HG03097 (cell line): Measurements from ENCODE around the gene CFC1.
"Not testable (repeated sequence)": the region's sequence is repeated elsewhere in the genome, so short reads cannot be mapped to it uniquely, and the experiment has no call there.

Experiments used
- ATAC-seq: cut with Tn5 transposase; IDR thresholded peaks from one replicate; pipeline ENCODE4 v1.9.1; 2021; ENCODE audit not compliant: unreplicated experiment, low FRiP score

The CFC1 gene

DNA sequence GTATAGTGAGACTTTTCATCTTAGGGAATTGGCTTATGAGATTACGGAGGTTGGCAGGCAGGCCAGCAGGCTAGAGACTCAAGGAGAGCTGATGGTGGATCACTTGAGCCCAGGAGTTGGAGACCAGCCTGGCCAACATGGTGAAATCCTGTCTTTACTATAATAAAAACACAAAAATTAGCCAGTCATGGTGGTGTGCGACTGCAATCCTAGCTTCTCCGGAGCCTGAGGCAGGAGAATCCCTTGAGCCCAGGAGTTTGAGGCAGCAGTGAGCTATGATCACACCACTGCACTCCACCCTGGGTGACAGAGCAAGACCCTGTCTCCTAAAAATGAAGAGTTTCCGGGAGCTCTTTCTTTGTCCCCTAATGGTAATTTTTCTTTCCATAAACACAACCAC lies 14.6 kb downstream of the CFC1 start:
- not testable (repeated sequence) for ATAC-seq

DNA sequence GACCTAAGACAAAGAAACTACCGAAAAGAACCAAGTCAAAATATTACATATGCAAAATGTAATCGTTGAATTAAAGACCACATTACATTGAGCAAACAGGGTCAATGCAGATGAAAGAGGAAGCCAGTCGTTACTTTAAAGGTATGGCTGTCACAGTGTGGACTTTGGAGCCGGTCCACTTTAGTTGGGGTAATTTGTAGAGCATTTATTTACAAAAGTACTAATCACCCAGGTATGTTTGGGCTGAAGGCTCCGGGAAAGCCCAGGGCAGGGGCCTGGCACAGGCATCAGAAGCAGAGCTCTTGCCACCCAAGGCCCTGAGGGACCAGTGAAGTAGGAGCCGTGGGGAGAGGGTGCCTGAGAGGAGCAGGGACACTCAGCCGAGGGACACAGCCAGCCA lies 15.8 kb downstream of the CFC1 start:
- not testable (repeated sequence) for ATAC-seq

DNA sequence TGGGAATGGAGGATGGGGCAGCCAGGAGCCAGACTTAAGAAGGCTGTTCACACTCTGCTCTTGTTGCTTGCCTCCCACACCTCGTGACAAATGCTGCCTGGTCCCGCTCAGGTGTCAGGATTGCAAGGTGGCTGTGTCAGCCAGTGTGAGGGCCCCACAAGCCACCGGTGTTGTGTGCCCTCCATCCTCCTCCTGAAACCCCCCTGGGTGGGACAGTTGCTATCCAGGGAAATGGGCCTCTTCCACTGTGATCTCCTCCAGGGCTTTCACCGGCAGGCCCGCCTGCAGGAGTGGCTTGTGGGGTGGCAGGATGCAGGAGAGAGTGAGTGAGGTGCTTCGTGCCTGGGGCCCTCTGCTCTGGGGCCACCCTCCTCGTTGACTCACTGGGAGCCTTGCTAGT lies 16.4 kb downstream of the CFC1 start:
- ATAC-seq = not testable (repeated sequence)

DNA sequence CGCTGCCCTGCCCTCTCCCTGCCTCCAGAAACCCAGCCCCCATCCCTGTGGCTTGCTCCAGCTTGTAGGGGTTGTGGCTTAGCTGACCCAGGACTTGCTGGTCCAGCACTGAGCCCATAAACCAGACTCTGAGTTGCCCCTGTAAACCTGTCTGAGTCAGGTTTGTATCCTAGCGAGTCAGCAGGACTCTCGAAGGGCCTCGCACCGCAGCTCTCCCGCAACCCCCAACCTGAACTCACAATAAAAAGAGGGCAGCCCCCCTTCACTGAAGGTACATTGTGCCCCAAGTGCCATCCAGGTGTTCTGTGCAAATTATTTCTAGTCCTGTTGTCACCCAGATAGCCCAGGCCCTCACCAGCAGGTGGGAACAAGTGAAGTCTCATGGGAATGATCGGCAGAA lies 17.9 kb downstream of the CFC1 start:
- ATAC-seq = not testable (repeated sequence)

DNA sequence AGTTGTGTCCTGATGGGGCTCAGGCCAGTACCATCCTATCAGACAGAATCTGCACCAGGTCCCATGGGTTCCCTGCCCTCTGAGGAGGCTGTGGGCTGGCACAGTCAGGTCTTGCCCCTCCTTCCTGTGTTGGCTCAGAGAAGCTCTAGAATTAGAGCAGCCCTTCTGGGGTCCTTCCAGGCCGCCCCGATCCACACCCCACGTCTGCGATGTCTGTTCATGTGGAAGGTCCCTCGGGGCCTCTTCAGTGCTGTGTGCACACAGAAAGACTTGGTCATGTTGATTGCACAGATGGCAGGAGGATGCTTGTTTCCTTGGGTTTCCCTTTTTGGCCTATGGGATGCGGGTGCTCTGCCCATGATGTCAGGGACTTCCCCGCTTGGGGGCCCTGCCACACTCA lies 20.3 kb downstream of the CFC1 start:
- not testable (repeated sequence) for ATAC-seq

DNA sequence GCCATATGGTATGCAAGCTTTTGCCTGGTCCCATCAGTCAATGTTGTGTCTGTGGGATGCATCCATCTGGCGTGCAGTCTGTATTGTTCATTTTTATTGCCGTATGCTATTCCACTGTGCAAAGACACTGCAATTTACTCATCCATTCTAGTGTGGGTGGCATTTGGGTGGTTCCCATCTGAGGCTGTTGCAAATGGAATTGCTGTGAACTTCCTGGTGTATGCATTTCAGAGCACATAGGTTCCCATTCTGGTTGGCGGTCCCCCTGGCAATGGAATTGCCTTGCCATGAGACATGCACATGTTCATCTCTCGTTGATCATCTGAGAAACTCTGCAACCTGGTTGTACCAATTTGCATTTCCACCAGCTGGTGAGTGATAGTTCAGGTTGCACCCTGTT lies 21.8 kb downstream of the CFC1 start:
- ATAC-seq = not testable (repeated sequence)

DNA sequence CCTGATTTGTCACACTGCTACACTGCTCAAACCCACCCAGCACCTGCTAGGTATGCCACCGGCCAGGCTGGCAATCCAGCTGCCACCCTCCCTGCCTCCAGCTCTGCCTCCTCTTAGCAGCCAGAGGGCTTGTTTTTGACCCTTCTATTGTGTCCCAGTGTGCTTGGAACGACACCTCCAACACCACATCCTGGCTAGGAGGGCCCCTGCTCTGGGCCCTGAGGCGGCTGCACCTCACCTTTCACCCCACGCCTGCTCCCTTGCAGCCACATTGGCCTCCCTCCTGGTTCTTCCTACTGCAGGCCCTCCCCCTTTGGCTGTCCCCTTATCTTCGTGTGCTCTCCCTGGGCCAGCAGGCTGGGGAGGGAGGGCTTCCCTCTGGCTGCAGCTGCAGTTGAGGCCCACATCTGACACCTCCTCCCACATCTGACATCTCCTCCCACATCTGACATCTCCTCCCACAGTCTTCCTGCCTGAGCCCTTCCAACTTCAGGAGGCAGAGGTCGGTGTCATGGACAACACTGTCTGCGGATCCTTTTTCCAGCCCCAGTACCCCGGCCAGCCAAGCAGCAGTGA lies 23.1 kb downstream of the CFC1 start:
- ATAC-seq = not testable (repeated sequence)

DNA sequence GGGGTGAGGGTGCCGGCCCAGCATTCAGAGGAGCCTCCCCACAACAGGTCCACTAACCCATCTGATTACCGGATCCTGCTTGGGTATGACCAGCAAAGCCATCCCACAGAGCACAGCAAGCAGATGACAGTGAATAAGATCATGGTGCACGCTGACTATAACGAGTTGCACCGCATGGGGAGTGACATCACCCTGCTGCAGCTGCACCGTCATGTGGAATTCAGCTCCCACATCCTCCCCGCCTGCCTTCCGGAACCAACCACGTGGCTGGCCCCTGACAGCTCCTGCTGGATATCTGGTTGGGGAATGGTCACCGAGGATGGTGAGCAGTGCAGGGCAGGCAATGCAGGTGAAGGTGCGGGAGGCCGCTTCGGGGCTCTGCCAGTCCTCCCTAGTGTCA lies 25.1 kb downstream of the CFC1 start:
- not testable (repeated sequence) for ATAC-seq

DNA sequence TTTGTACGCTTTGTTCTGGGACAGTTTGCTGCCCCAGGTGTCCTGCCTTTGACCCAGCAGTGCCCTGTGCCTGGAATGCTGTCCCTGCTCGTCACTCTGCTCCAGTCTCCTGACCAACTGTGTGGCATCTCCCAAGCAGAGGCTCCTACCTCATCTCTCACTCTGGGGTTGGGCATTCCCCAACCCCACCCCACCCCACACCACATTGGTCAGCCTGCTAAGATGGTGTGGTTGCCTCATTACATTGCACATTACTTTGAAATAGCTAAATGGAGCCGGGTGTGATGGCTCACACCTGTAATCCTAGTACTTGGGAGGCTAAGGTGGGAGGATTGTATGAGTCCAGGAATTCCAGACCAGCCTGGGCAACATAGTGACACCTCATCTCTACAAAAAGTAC lies 27.4 kb downstream of the CFC1 start:
- not testable (repeated sequence) for ATAC-seq

DNA sequence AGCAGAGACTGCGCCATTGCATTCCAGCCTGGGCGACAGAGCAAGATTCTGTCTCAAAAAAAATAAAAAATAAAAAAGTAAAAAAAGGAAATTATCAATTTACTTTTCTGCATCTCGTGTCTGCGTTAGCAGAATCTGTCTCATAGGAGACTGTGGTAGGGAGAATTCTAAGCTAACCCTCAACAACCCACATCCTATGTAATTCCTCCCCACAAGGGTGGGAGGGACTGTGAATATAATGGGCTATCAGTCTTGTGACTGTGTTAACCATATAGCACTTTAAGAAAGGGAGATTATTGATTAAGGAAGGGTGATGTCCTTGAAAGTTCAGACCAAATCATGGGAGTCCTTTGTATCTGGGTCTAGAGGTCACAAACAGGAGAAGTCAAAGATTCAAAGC lies 33.2 kb downstream of the CFC1 start:
- not testable (repeated sequence) for ATAC-seq

DNA sequence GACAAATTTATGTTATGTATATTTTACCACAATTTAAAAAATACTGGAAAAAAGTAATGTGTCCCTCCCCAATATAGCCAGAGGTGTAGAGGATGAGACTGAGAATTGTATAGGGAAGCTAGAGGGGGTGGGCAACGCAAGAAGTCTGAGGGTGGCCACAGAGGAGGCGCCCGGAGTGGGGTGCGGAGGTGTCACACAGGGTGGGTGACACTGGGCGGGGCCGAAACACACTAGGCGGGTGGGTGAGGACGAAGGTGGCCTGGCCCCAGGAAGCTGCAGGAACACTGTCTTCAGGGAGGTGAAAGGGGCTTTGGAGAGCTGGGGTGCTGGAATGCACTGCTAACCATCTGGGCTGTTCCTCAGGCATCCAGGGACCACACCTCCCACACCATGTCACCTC lies 42.9 kb downstream of the CFC1 start:
- ATAC-seq = not testable (repeated sequence)

DNA sequence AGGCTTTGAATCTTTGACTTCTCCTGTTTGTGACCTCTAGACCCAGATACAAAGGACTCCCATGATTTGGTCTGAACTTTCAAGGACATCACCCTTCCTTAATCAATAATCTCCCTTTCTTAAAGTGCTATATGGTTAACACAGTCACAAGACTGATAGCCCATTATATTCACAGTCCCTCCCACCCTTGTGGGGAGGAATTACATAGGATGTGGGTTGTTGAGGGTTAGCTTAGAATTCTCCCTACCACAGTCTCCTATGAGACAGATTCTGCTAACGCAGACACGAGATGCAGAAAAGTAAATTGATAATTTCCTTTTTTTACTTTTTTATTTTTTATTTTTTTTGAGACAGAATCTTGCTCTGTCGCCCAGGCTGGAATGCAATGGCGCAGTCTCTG lies 45.2 kb downstream of the CFC1 start:
- not testable (repeated sequence) for ATAC-seq

DNA sequence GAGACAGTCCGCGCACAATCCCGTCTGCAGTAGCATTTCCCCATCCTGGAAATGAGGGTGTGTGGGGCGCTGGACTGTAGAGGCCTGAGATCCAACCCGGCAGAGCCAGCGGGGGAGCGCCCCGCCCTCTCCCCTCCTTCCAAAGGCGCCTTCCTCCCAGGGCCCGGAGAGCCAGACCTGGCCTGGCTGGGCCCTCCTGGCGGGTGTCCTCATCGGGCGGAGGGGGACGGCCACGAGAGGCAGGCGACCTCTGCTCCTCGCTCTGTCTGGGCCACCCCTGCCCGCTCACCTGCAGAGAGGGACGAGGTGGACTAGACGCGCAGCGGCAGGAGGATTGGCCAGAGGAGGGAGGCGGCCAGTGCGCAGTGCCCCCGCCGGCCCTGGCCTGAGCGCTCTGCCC lies 49.9 kb downstream of the CFC1 start:
- not testable (repeated sequence) for ATAC-seq

DNA sequence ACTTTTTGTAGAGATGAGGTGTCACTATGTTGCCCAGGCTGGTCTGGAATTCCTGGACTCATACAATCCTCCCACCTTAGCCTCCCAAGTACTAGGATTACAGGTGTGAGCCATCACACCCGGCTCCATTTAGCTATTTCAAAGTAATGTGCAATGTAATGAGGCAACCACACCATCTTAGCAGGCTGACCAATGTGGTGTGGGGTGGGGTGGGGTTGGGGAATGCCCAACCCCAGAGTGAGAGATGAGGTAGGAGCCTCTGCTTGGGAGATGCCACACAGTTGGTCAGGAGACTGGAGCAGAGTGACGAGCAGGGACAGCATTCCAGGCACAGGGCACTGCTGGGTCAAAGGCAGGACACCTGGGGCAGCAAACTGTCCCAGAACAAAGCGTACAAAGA lies 51.0 kb downstream of the CFC1 start:
- ATAC-seq = not testable (repeated sequence)

DNA sequence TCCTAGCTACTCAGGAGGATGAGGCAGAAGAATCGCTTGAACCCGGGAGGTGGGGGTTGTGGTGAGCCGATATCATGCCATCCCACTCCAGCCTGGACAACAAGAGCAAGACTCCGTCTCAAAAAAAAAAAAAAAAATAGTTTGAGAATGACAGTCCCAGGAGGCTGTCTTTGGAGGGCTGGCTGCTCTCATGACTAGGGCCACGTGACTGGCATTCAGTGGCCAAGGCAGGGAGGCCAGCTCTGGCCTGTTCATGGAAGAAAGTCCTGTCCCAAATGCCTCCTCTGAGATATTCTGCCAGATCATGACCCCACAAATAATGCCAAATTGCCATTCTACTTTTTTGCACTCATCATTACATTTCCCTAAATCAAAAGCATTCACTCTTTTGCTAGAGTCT lies 54.4 kb downstream of the CFC1 start:
- ATAC-seq = not testable (repeated sequence)

DNA sequence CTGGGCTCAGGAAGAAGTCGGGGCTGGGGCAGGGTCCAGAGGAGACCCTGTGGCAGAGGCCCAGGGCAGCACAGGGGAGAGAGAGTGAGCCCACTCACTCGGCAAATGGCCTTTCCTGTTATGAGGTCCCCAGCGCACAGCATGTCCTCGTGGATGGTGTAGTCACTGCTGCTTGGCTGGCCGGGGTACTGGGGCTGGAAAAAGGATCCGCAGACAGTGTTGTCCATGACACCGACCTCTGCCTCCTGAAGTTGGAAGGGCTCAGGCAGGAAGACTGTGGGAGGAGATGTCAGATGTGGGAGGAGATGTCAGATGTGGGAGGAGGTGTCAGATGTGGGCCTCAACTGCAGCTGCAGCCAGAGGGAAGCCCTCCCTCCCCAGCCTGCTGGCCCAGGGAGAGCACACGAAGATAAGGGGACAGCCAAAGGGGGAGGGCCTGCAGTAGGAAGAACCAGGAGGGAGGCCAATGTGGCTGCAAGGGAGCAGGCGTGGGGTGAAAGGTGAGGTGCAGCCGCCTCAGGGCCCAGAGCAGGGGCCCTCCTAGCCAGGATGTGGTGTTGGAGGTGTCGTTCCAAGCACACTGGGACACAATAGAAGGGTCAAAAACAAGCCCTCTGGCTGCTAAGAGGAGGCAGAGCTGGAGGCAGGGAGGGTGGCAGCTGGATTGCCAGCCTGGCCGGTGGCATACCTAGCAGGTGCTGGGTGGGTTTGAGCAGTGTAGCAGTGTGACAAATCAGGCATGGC lies 55.4 kb downstream of the CFC1 start:
- ATAC-seq = not testable (repeated sequence)

DNA sequence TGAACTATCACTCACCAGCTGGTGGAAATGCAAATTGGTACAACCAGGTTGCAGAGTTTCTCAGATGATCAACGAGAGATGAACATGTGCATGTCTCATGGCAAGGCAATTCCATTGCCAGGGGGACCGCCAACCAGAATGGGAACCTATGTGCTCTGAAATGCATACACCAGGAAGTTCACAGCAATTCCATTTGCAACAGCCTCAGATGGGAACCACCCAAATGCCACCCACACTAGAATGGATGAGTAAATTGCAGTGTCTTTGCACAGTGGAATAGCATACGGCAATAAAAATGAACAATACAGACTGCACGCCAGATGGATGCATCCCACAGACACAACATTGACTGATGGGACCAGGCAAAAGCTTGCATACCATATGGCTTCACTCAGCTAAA lies 56.6 kb downstream of the CFC1 start:
- ATAC-seq = not testable (repeated sequence)
